Central memory CD8-positive, alpha-beta T cell (primary cell): ENCODE data around the gene HRH3.

Source experiments
- ATAC-seq: fragments of 150-1000 bp; cut with Tn5 transposase; replicated peaks from 2 replicates; pipeline ENCODE4 v1.10.0; 2022; ENCODE audit warnings: mild to moderate bottlenecking, moderate FRiP score, moderate number of reproducible peaks; ENCODE audit not compliant: poor library complexity, severe bottlenecking; ENCODE audit errors: extremely low read depth
- DNase-seq, 2 donors: peaks; one replicate each; pipeline ENCODE4 v3.0.0; 2021; ENCODE audit warnings: low spot score in 2 of 2
- H3K27ac Mint-ChIP-seq: one replicate; pipeline ENCODE4 v1.8.0; 2022; ENCODE audit warnings: low read depth, mild to moderate bottlenecking, moderate library complexity, mixed read lengths
- H3K27me3 Mint-ChIP-seq: one replicate; pipeline ENCODE4 v1.8.0; 2022; ENCODE audit warnings: mixed read lengths
- H3K36me3 Mint-ChIP-seq: one replicate; pipeline ENCODE4 v1.8.0; 2022; ENCODE audit warnings: mild to moderate bottlenecking, moderate library complexity, mixed read lengths; ENCODE audit not compliant: insufficient read depth
- H3K4me1 Mint-ChIP-seq: one replicate; pipeline ENCODE4 v1.8.0; 2022; ENCODE audit warnings: mixed read lengths
- H3K4me3 Mint-ChIP-seq: one replicate; pipeline ENCODE4 v1.8.0; 2022; ENCODE audit warnings: mild to moderate bottlenecking, moderate library complexity, mixed read lengths
- H3K9me3 Mint-ChIP-seq: one replicate; pipeline ENCODE4 v1.8.0; 2022; ENCODE audit warnings: mixed read lengths

HRH3 gene

GRCh38 chr20:62254021-62254724 lies 34.1 kb upstream of the HRH3 start:
- H3K27ac Mint-ChIP-seq: no peak overlapping the region
- H3K27me3 Mint-ChIP-seq: no peaks in the 10 kb centered on the region
- no peak overlapping the region for H3K4me3 Mint-ChIP-seq
- H3K4me1 Mint-ChIP-seq: peaks cover 26% of the 10 kb centered on the region
- ATAC-seq (no peak), DNase-seq (no peak)
- peaks cover 30% of the 10 kb centered on the region for H3K36me3 Mint-ChIP-seq
- no peaks in the 10 kb centered on the region for H3K9me3 Mint-ChIP-seq

- Mint-ChIP-seq H3K4me3 (no peak overlapping the region), H3K9me3 (no peaks in the 10 kb centered on the region), H3K4me1 (peaks cover 26% of the 10 kb centered on the region), H3K27me3 (no peaks in the 10 kb centered on the region), H3K36me3 (peaks cover 26% of the 10 kb centered on the region), H3K27ac (peak overlapping the region; percentile 29)
- DNase-seq (no peak), ATAC-seq (no peak)
Observed at GRCh38 chr20:62253398-62253797, 33.3 kb upstream of the HRH3 start.

GRCh38 chr20:62252342-62252966 lies 32.4 kb upstream of the HRH3 start:
- no peak overlapping the region for H3K4me3 Mint-ChIP-seq
- DNase-seq (no peak), ATAC-seq (no peak)
- no peaks in the 10 kb centered on the region for H3K27me3 Mint-ChIP-seq
- no peak overlapping the region for H3K27ac Mint-ChIP-seq
- peaks cover 17% of the 10 kb centered on the region for H3K36me3 Mint-ChIP-seq
- H3K9me3 Mint-ChIP-seq: no peaks in the 10 kb centered on the region
- peaks cover 26% of the 10 kb centered on the region for H3K4me1 Mint-ChIP-seq

- Mint-ChIP-seq H3K9me3 (no peaks in the 10 kb centered on the region), H3K4me1 (peaks cover 35% of the 10 kb centered on the region), H3K27me3 (no peaks in the 10 kb centered on the region), H3K36me3 (peaks cover 5% of the 10 kb centered on the region), H3K27ac (no peak overlapping the region), H3K4me3 (no peak overlapping the region)
- no peak for DNase-seq
- no peak for ATAC-seq
Observed at GRCh38 chr20:62248890-62249560, 28.9 kb upstream of the HRH3 start.

- Mint-ChIP-seq H3K27ac (no peak overlapping the region), H3K9me3 (no peaks in the 10 kb centered on the region), H3K4me1 (peaks cover 34% of the 10 kb centered on the region), H3K27me3 (no peaks in the 10 kb centered on the region), H3K4me3 (no peak overlapping the region), H3K36me3 (peaks cover 3% of the 10 kb centered on the region)
- DNase-seq (no peak), ATAC-seq (no peak)
Observed at GRCh38 chr20:62246872-62247652, 27.0 kb upstream of the HRH3 start.

GRCh38 chr20:62246431-62246830 lies 26.4 kb upstream of the HRH3 start:
- DNase-seq: no peak
- H3K4me1 Mint-ChIP-seq: peaks cover 40% of the 10 kb centered on the region
- no peaks in the 10 kb centered on the region for H3K9me3 Mint-ChIP-seq
- H3K27ac Mint-ChIP-seq: no peak overlapping the region
- no peak for ATAC-seq
- no peak overlapping the region for H3K4me3 Mint-ChIP-seq
- peaks cover 3% of the 10 kb centered on the region for H3K36me3 Mint-ChIP-seq
- no peaks in the 10 kb centered on the region for H3K27me3 Mint-ChIP-seq

- no peak overlapping the region for H3K27ac Mint-ChIP-seq
- H3K36me3 Mint-ChIP-seq: peaks cover 5% of the 10 kb centered on the region
- ATAC-seq: no peak
- peaks cover 44% of the 10 kb centered on the region for H3K4me1 Mint-ChIP-seq
- no peak overlapping the region for H3K4me3 Mint-ChIP-seq
- DNase-seq: no peak
- no peaks in the 10 kb centered on the region for H3K9me3 Mint-ChIP-seq
- H3K27me3 Mint-ChIP-seq: no peaks in the 10 kb centered on the region
Observed at GRCh38 chr20:62245911-62246280, 25.8 kb upstream of the HRH3 start.

- Mint-ChIP-seq H3K27me3 (no peaks in the 10 kb centered on the region), H3K36me3 (peaks cover 5% of the 10 kb centered on the region), H3K4me3 (no peak overlapping the region), H3K9me3 (no peaks in the 10 kb centered on the region), H3K4me1 (peaks cover 41% of the 10 kb centered on the region), H3K27ac (no peak overlapping the region)
- DNase-seq: no peak
- no peak for ATAC-seq
Observed at GRCh38 chr20:62244644-62245108, 24.6 kb upstream of the HRH3 start.

GRCh38 chr20:62243906-62244515 lies 23.9 kb upstream of the HRH3 start:
- ATAC-seq (no peak), DNase-seq (no peak)
- Mint-ChIP-seq H3K4me1 (peaks cover 41% of the 10 kb centered on the region), H3K27ac (no peak overlapping the region), H3K9me3 (no peaks in the 10 kb centered on the region), H3K27me3 (no peaks in the 10 kb centered on the region), H3K4me3 (no peak overlapping the region), H3K36me3 (peaks cover 5% of the 10 kb centered on the region)

- Mint-ChIP-seq H3K4me3 (no peak overlapping the region), H3K36me3 (peaks cover 5% of the 10 kb centered on the region), H3K27ac (peak overlapping the region; percentile 56), H3K4me1 (peaks cover 42% of the 10 kb centered on the region), H3K27me3 (no peaks in the 10 kb centered on the region), H3K9me3 (no peaks in the 10 kb centered on the region)
- DNase-seq: no peak
- ATAC-seq: no peak
Observed at GRCh38 chr20:62243106-62243505, 23.0 kb upstream of the HRH3 start.

GRCh38 chr20:62242176-62242575 lies 22.1 kb upstream of the HRH3 start:
- ATAC-seq (no peak), DNase-seq (no peak)
- Mint-ChIP-seq H3K27me3 (no peaks in the 10 kb centered on the region), H3K27ac (peak overlapping the region; percentile 56), H3K36me3 (peaks cover 5% of the 10 kb centered on the region), H3K9me3 (no peaks in the 10 kb centered on the region), H3K4me1 (peaks cover 46% of the 10 kb centered on the region), H3K4me3 (no peak overlapping the region)

GRCh38 chr20:62241506-62241905 lies 21.4 kb upstream of the HRH3 start:
- Mint-ChIP-seq H3K4me1 (peaks cover 39% of the 10 kb centered on the region), H3K27me3 (no peaks in the 10 kb centered on the region), H3K9me3 (no peaks in the 10 kb centered on the region), H3K27ac (no peak overlapping the region), H3K4me3 (no peak overlapping the region), H3K36me3 (peaks cover 5% of the 10 kb centered on the region)
- no peak for DNase-seq
- no peak for ATAC-seq
